WTC11 (cell line): Measurements from ENCODE around the gene FITM1. TPM values are rescaled to one million over a fixed set of nuclear protein-coding genes. Genes with fewer than 3 reads are reported as not detected.

Experiments
- ATAC-seq: fragments of 200-7000 bp; cut with Tn5 transposase; 2 replicates; pipeline ENCODE4 v1.10.0; 2021; ENCODE audit warnings: mild to moderate bottlenecking, moderate library complexity
- CTCF ChIA-PET: fragments of 300-600 bp; sonication (Branson Sonifier 250); formaldehyde crosslinking; loops from one replicate; lab custom pipeline; 2021; ENCODE audit warnings: antibody characterized with exemption; lab: Charles Lee
- POLR2A ChIA-PET: fragments of 350-600 bp; sonication (Branson Sonifier 250); formaldehyde crosslinking; loops from one replicate; lab custom pipeline; 2021; ENCODE audit warnings: antibody characterized with exemption; lab: Charles Lee
- DNase-seq: peaks from one replicate; pipeline ENCODE4 v3.0.0; 2021; ENCODE audit warnings: low spot score
- H3K27ac Mint-ChIP-seq: 2 replicates; pipeline ENCODE4 v1.8.0; 2021; ENCODE audit warnings: mixed read lengths
- H3K27me3 Mint-ChIP-seq: 2 replicates; pipeline ENCODE4 v1.8.0; 2021; ENCODE audit warnings: low read depth, mild to moderate bottlenecking, moderate library complexity, mixed read lengths
- H3K36me3 Mint-ChIP-seq: 2 replicates; pipeline ENCODE4 v1.8.0; 2021; ENCODE audit warnings: mixed read lengths
- H3K4me1 Mint-ChIP-seq: 2 replicates; pipeline ENCODE4 v1.8.0; 2022; ENCODE audit warnings: mixed read lengths
- H3K4me3 Mint-ChIP-seq: 2 replicates; pipeline ENCODE4 v1.8.0; 2021; ENCODE audit warnings: mild to moderate bottlenecking, moderate library complexity, mixed read lengths
- H3K9me3 Mint-ChIP-seq: 2 replicates; pipeline ENCODE4 v1.8.0; 2021; ENCODE audit warnings: mixed read lengths
- ATF1 ChIP-seq: sonication (generic); formaldehyde crosslinking; IDR thresholded peaks from 2 replicates; pipeline ENCODE4 v1.8.1; 2023; ENCODE audit warnings: mild to moderate bottlenecking, moderate library complexity, missing genetic modification reagents
- ATF2 ChIP-seq: sonication (generic); formaldehyde crosslinking; IDR thresholded peaks from 2 replicates; pipeline ENCODE4 v1.8.1; 2022; ENCODE audit warnings: low read depth, missing genetic modification reagents, borderline replicate concordance
- FOXJ3 ChIP-seq: sonication (generic); formaldehyde crosslinking; IDR thresholded peaks from 2 replicates; pipeline ENCODE4 v1.9.0; 2021; ENCODE audit warnings: missing genetic modification reagents, mild to moderate bottlenecking, borderline replicate concordance
- FOXP1 ChIP-seq: sonication (generic); formaldehyde crosslinking; IDR thresholded peaks from 2 replicates; pipeline ENCODE4 v1.8.0; 2022; ENCODE audit warnings: missing genetic modification reagents, mild to moderate bottlenecking, moderate library complexity, borderline replicate concordance
- HMGA2 ChIP-seq: fragments of 250-450 bp; sonication (Bioruptor Pico); IDR thresholded peaks from 2 replicates; pipeline ENCODE4 v1.4.0; 2021; ENCODE audit warnings: mild to moderate bottlenecking, moderate library complexity
- NFATC4 ChIP-seq: fragments of 250-450 bp; sonication (Bioruptor Pico); IDR thresholded peaks from 2 replicates; pipeline ENCODE4 v1.9.0; 2021; ENCODE audit warnings: mild to moderate bottlenecking
- NFYB ChIP-seq: sonication (generic); formaldehyde crosslinking; conservative IDR thresholded peaks from 2 replicates; pipeline ENCODE4 v1.8.0; 2022; ENCODE audit warnings: low read depth, missing genetic modification reagents
- PREB ChIP-seq: sonication (generic); formaldehyde crosslinking; IDR thresholded peaks from 2 replicates; pipeline ENCODE4 v1.8.1; 2022; ENCODE audit warnings: mild to moderate bottlenecking, missing genetic modification reagents, moderate library complexity, borderline replicate concordance
- SMAD3 ChIP-seq: sonication (generic); formaldehyde crosslinking; IDR thresholded peaks from 2 replicates; pipeline ENCODE4 v1.8.0; 2022; ENCODE audit warnings: missing genetic modification reagents, mild to moderate bottlenecking, borderline replicate concordance
- STAT6 ChIP-seq: sonication (generic); formaldehyde crosslinking; conservative IDR thresholded peaks from 2 replicates; pipeline ENCODE4 v1.8.1; 2023; ENCODE audit warnings: mild to moderate bottlenecking, low read depth, missing genetic modification reagents, moderate library complexity
- TCF7 ChIP-seq: sonication (generic); formaldehyde crosslinking; IDR thresholded peaks from 2 replicates; pipeline ENCODE4 v1.8.0; 2022; ENCODE audit warnings: mild to moderate bottlenecking, low read depth, missing genetic modification reagents, moderate library complexity
- ZBTB21 ChIP-seq: sonication (generic); formaldehyde crosslinking; IDR thresholded peaks from 2 replicates; pipeline ENCODE4 v1.8.1; 2023; ENCODE audit warnings: mild to moderate bottlenecking, missing genetic modification reagents, borderline replicate concordance
- ZNF425 ChIP-seq: fragments of 250-450 bp; sonication (Bioruptor Pico); conservative IDR thresholded peaks from 2 replicates; pipeline ENCODE4 v1.9.0; 2021; ENCODE audit warnings: mild to moderate bottlenecking
- ZSCAN18 ChIP-seq: fragments of 250-450 bp; sonication (Bioruptor Pico); IDR thresholded peaks from 2 replicates; pipeline ENCODE4 v2.1.2; 2022; ENCODE audit warnings: mild to moderate bottlenecking, moderate library complexity
- total RNA-seq: library from RNA; stranded (reverse); gene quantifications from 3 replicates; pipeline ENCODE4 v1.2.3, GENCODE V29; 2021

The FITM1 gene
- total RNA-seq, 1 experiment from 2014 or later, result not detected

GRCh38 chr14:24145219-24145618 lies 14.8 kb downstream of the FITM1 start:
- H3K27ac Mint-ChIP-seq, result no peak overlapping the region
- peak overlapping the region; percentile 99 for H3K4me3 Mint-ChIP-seq
- CTCF ChIA-PET, result interaction anchor here (1.4 to 4.1 kb wide), 3 partner anchors 16 to 126 kb away, joined by 4 to 55 read pairs (median 12); partner anchors contain the start of gene IRF9
- H3K27me3 Mint-ChIP-seq, result no peaks in the 10 kb centered on the region
- H3K36me3 Mint-ChIP-seq, result peaks cover 29% of the 10 kb centered on the region
- ATAC-seq, result no peak
- DNase-seq, result no peak
- peaks cover 24% of the 10 kb centered on the region for H3K4me1 Mint-ChIP-seq
- TF ChIP-seq ZBTB21 (CRISPR knock-in tag) (no peak), FOXJ3 (no peak), ZSCAN18 (CRISPR knock-in tag) (no peak), FOXP1 (CRISPR knock-in tag) (no peak), SMAD3 (no peak), STAT6 (CRISPR knock-in tag) (no peak), ZNF425 (CRISPR knock-in tag) (no peak), ATF2 (CRISPR knock-in tag) (no peak), NFYB (CRISPR knock-in tag) (no peak)
- H3K9me3 Mint-ChIP-seq, result no peaks in the 10 kb centered on the region
- POLR2A ChIA-PET, result interaction anchor here (1.8 to 3.3 kb wide), 2 partner anchors 31 to 63 kb away, joined by 9 to 24 read pairs; partner anchors contain the start of genes DCAF11 and NRL

GRCh38 chr14:24145690-24146452 lies 15.4 kb downstream of the FITM1 start:
- peaks cover 35% of the 10 kb centered on the region for H3K36me3 Mint-ChIP-seq
- no peak for DNase-seq
- no peak for ATAC-seq

More at GRCh38 chr14:24145690-24146452, 15.4 kb downstream of the FITM1 start:
- peak overlapping the region; percentile 65 for H3K27ac Mint-ChIP-seq
- CTCF ChIA-PET, result interaction anchor here (1.0 to 4.1 kb wide), 11 partner anchors 10 to 286 kb away, joined by 3 to 55 read pairs (median 7); partner anchors contain the start of genes DCAF11, DHRS1, IRF9 and MDP1
- no peaks in the 10 kb centered on the region for H3K27me3 Mint-ChIP-seq
- H3K4me1 Mint-ChIP-seq, result peaks cover 24% of the 10 kb centered on the region
- H3K9me3 Mint-ChIP-seq, result no peaks in the 10 kb centered on the region
- POLR2A ChIA-PET, result interaction anchor here (0.6 to 3.3 kb wide), 8 partner anchors 9 to 96 kb away, joined by 3 to 24 read pairs (median 8); partner anchors contain the start of genes DCAF11, IRF9, MDP1 and NRL
- TF ChIP-seq TCF7 (CRISPR knock-in tag) (no peak), PREB (CRISPR knock-in tag) (0 out of 2 replicates have a peak, but pooled peaks have one; percentile 29), FOXJ3 (no peak), ATF1 (CRISPR knock-in tag) (no peak), HMGA2 (CRISPR knock-in tag) (no peak), NFATC4 (CRISPR knock-in tag) (no peak)
- H3K4me3 Mint-ChIP-seq, result peak overlapping the region; percentile 99
